Measurements from ENCODE around the gene SUCLA2. TPM values are rescaled to one million over a fixed set of nuclear protein-coding genes. Genes with fewer than 3 reads are reported as not detected.
A peak's percentile ranks its signal among the peaks of the same experiment; 100 is the strongest.

The SUCLA2 gene
- total RNA-seq, 1 donor from 2014 or later = 41.7 TPM

- H3K27ac ChIP-seq (ENCODE audit: low read depth, low read length) = no peak overlapping the region
Observed at GRCh38 chr13:48040049-48040448, 39.0 kb upstream of the SUCLA2 start.

GRCh38 chr13:48038761-48039160 is 37.7 kb upstream of the SUCLA2 start:
- H3K27ac Mint-ChIP-seq (ENCODE audit: unreplicated experiment) = peak overlapping the region; percentile 8
- peaks cover 10% of the 10 kb centered on the region for H3K36me3 ChIP-seq (ENCODE audit: insufficient read depth, low read length)
- peaks cover 14% of the 10 kb centered on the region for H3K4me1 ChIP-seq (ENCODE audit: insufficient read depth, low read length)

More at GRCh38 chr13:48040049-48040448, 39.0 kb upstream of the SUCLA2 start:
- Histone ChIP-seq H3K4me1 (ENCODE audit: insufficient read depth, low read length) (peaks cover 20% of the 10 kb centered on the region), H3K9me3 (ENCODE audit: insufficient read depth, low read depth, low read length) (no peaks in the 10 kb centered on the region), H3K4me2 (ENCODE audit: low read length) (no peak overlapping the region), H3K36me3 (ENCODE audit: insufficient read depth, low read length) (peaks cover 10% of the 10 kb centered on the region), H3K79me2 (ENCODE audit: insufficient read depth, low read length) (peaks cover 25% of the 10 kb centered on the region), H3K27me3 (ENCODE audit: insufficient read depth, low read length) (no peaks in the 10 kb centered on the region), H2AFZ (ENCODE audit: low read depth, low read length) (no peak overlapping the region), H4K20me1 (ENCODE audit: insufficient read depth, low read length) (peaks cover 3% of the 10 kb centered on the region), H3K9ac (ENCODE audit: low read length) (no peak overlapping the region), H3K4me3 (ENCODE audit: insufficient read depth, low read depth, low read length) (no peak overlapping the region)
- no peak overlapping the region for H3K27ac Mint-ChIP-seq (ENCODE audit: unreplicated experiment)
- H3K4me3 Mint-ChIP-seq (ENCODE audit: unreplicated experiment) = no peak overlapping the region
- FAIRE-seq (no peak), DNase-seq (ENCODE audit: low read depth) (no peak)
- no peaks in the 10 kb centered on the region for H3K9me3 Mint-ChIP-seq (ENCODE audit: unreplicated experiment)
- H3K4me1 Mint-ChIP-seq (ENCODE audit: low read depth, unreplicated experiment) = peaks cover 21% of the 10 kb centered on the region
- H3K27me3 Mint-ChIP-seq (ENCODE audit: low read depth, unreplicated experiment) = no peaks in the 10 kb centered on the region
- TF ChIP-seq EZH2 (IDR thresholded peaks at IDR 0.05; ENCODE audit: insufficient read depth, low read length) (no peak), CTCF (IDR thresholded peaks at IDR 0.05; ENCODE audit: insufficient read depth, low read depth, low read length) (no peak)
- H3K36me3 Mint-ChIP-seq (ENCODE audit: low read depth, unreplicated experiment) = no peaks in the 10 kb centered on the region

More at GRCh38 chr13:48038761-48039160, 37.7 kb upstream of the SUCLA2 start:
- Histone ChIP-seq H2AFZ (ENCODE audit: low read depth, low read length) (no peak overlapping the region), H3K79me2 (ENCODE audit: insufficient read depth, low read length) (peaks cover 25% of the 10 kb centered on the region), H3K27ac (ENCODE audit: low read depth, low read length) (no peak overlapping the region), H4K20me1 (ENCODE audit: insufficient read depth, low read length) (peaks cover 3% of the 10 kb centered on the region), H3K9ac (ENCODE audit: low read length) (peak overlapping the region; percentile 96), H3K9me3 (ENCODE audit: insufficient read depth, low read depth, low read length) (no peaks in the 10 kb centered on the region), H3K4me2 (ENCODE audit: low read length) (peak overlapping the region; percentile 90), H3K27me3 (ENCODE audit: insufficient read depth, low read length) (no peaks in the 10 kb centered on the region), H3K4me3 (ENCODE audit: insufficient read depth, low read depth, low read length) (peak overlapping the region; percentile 88)
- Mint-ChIP-seq H3K4me1 (ENCODE audit: low read depth, unreplicated experiment) (peaks cover 17% of the 10 kb centered on the region), H3K9me3 (ENCODE audit: unreplicated experiment) (peaks cover under 1% of the 10 kb centered on the region), H3K27me3 (ENCODE audit: low read depth, unreplicated experiment) (no peaks in the 10 kb centered on the region), H3K4me3 (ENCODE audit: unreplicated experiment) (peak overlapping the region; percentile 96), H3K36me3 (ENCODE audit: low read depth, unreplicated experiment) (no peaks in the 10 kb centered on the region)
- FAIRE-seq (no peak), DNase-seq (ENCODE audit: low read depth) (no peak)
- TF ChIP-seq CTCF (IDR thresholded peaks at IDR 0.05; ENCODE audit: insufficient read depth, low read depth, low read length) (no peak), EZH2 (IDR thresholded peaks at IDR 0.05; ENCODE audit: insufficient read depth, low read length) (no peak)

Data from astrocyte (in vitro differentiated cells and primary cell).